GM21786 (cell line): ENCODE results near the gene LSM6.

Experiments
- ATAC-seq: cut with Tn5 transposase; IDR thresholded peaks from one replicate; pipeline ENCODE4 v1.9.1; 2021; ENCODE audit not compliant: unreplicated experiment

Gene LSM6

DNA sequence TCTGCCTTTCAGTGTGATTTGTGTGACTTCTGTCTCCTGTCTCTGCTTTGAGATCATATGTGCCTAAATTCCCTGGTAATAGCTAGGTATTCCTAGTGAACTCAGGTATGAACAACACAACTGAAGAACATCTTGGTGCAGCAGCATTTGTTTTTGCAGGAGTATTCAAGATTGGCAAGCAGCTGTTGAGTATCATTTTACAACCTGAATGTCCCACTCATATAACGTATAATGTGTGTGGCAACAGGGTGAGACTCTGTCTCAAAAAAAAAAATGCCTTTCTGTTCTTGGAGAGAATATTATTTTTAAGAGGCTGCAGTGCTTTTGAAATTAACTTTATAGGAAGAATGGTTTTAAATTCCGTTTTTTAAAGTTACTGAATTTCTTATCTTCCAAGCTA, 7.7 kb downstream of the LSM6 start:
- no peak for ATAC-seq

DNA sequence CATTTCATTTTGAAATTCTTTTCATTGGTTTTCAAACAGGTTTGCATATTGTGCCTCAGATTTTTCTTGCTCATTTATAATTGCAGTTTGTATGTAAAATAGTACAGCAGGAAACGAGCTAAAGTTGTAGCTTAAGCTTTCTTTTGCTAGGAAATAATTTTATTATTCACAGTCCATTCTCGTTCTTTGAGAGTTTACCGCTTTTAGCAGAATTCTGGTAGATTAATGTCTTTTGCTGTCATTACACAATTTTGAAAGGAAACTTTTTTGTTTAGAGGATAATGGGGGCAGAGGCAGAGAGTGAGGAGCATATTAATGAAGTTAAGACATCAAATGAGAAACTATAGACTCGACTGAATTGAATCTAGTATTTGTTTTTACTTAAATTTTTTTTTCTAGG, 10.5 kb downstream of the LSM6 start:
- ATAC-seq: no peak

DNA sequence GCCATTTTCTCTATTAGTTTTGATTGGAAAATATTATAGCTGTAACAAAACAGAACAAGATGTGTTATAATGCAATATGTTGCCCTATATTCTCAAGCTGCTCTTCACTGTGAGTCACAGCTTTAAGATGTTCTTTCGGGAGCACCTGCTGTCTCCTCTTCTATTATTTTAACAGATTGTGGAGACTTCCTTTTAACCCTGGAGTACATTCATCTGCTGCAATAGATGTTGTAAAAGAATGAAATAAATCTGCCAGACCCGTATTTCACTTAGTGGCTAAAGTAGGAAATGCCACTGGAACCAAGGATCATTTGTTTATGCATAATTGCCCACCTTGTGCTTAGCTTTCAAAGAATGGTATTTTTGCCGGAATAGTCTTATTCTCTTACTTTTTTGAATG, 11.1 kb downstream of the LSM6 start:
- no peak for ATAC-seq

DNA sequence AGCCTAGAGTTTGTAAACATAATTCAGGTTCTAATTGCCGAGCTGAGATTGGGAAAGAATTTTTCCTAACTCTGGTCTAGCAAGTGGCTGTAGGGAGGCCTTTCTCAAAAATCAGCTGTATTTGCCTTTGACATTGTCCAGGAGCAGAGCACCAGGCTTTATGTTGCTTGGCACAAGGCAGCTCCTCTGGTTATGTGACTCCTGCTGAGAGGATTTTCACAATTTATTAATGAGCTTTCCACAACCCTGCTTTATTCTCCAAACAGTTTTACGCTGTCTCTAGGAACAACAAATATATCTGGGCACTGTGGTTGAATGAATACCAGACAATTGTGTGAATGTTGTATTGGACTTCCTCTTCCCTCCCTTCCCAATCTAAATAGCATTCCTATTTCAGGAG, 14.9 kb downstream of the LSM6 start:
- ATAC-seq: no peak

DNA sequence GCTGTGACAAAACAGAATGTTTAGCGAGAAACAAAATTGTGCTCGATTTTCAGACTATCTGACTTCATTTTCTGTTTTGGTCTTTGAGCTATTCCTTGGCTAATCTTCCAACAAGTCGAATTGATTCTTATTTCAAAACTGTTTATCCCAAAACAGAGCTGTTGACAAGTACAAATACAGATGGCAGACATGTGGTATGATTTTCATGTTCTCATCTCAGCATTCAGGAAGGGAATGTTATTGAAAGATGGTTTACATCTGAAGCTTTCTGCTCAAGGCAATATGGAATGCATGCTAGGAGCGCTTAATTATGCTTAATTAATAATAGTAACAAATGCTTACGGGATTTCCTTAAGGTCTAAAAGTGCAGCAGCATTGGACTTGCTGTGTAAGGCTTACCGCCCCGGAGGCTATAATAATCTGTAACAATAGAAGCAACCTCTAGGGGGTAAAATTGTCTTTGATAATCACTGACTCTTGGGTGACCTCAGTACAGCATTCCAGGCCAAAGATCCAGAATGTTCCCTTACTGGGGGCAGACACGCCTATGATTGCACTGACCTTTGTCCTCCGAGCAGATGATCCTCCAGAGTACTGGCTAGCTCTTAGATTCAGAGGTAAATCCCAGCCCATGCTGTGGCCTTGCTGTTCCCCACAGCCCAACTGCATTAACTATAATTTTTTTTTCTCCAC, 16.4 kb downstream of the LSM6 start:
- no peak for ATAC-seq

DNA sequence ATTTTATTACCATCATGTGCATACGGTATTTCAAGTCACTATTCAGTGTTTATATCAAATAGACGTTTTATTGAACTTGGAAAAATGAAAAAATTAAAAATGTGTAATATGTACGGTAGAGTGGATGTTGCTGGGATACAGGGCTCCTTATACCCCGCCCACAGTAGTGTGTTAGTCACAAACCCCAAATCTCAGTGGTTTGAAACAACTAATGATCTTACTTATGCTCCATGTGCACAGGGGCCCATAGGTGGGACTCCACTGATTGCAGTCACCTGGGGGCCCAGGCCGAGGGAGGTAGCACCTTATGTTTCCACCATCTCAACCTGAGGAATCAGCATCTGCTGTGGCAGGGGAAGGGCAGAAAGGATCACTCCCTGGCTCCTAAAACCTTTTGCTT, 18.1 kb downstream of the LSM6 start:
- no peak for ATAC-seq

DNA sequence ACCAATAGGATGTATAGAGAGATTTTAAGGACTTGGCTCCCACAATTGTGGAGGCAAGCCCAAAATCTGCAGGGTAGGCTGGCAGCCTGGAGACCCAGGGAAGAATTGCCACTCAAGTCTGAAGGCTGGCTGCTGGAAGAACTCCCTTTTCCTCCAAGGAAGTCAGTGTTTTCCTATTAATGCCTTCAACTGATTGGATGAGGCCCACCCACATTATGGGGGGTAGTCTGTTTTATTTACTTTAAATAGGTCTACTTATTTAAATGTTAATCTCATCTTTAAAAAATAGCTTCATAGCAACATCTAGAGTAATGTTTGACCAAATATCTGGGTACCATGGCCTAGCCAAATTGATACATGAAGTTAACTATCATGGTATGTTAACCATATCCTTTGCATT, 18.7 kb downstream of the LSM6 start:
- no peak for ATAC-seq

DNA sequence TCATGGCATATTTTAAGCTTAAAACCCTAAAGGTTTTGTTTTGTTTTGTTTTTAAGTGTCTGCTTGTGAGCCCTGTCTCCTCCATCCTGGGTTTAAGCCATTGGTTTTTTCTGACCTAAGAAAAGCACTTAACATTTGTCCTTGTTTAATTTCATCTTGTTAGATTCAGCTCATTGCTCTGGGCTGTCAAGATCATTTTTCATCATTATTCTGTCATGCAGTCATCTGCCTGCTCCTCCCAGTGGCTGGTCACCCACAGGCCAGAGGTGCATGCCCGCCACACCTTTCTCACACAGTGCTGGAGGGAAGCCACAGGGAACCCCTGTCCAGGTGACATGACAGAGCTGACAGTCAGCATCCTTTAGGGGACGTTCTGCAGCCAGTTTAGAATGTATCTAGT, 27.1 kb downstream of the LSM6 start:
- no peak for ATAC-seq

DNA sequence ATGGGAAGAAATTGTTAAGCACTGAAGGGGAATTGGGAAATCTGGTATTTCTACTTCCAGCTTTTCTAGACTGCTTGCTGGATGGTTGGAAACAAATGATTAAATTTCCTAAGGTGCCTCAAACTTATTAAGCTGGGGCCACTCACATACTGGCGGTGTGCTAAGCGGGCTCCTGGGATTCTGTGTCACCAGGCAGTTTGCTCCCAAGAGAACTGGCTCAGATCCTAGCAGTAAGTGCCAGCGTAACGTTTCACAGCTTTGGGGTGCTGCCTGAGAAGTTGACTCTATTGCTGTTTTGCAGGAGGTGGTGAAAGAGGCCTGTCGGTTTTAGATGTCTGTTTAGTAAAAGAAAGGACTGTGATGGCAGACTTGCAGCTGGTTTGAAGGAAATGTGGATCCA, 31.9 kb downstream of the LSM6 start:
- no peak for ATAC-seq

DNA sequence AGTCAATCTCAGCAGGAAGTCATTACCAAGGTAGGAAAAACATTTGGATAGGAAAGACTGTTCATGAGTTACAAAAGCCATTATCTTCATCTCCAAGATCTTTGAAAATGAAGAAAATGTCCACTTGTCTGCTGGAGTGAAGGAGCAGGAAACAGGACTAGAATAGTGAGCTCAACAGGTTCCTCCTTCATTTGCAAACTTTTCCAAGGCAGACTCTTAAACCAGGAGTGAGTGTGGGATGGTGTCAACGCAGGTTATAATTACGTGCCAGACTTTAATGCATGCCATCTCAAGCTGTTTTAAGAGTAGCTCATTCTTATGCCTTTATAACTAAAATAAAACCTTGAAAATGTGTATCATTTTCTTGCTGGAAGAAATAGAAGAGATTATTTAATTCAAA, 35.4 kb downstream of the LSM6 start:
- no peak for ATAC-seq

DNA sequence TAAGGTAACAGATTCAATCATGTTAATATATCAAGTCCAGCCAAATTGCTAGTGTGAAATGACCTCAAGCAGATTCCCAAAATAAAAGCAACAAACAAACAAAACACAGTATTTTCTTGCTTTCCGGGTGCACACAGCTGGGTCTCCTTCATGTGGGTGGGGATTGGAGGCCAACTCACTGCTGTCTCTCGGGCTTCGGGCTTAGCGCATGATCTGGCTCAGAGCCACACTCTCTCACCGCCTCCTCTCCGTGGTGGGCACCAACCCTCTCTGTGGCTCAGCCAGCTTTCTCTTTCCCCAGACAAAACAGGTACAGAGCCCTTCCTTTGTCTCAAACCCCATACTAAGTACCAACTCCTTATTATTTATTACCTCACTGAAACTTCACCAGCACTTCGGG, 35.9 kb downstream of the LSM6 start:
- ATAC-seq: no peak

DNA sequence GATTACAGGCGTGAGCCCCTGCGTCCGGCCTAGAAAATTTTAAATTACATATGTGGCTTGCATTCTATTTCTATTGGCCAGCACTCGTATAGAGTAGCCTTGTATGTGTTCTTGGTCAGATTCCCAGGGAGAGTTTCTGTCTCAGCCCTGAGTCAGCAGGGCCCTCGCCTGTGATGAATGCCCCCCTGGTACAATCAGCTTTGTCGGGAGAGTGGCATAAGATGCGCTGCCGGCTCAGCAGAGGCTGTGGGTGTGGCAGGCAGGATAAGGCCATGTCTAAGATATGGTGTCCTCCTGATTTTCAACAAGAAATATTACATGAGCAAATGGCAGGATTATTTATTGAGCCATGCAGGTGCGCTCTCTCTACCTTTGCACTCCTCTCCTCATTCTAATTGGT, 37.3 kb downstream of the LSM6 start:
- no peak for ATAC-seq

DNA sequence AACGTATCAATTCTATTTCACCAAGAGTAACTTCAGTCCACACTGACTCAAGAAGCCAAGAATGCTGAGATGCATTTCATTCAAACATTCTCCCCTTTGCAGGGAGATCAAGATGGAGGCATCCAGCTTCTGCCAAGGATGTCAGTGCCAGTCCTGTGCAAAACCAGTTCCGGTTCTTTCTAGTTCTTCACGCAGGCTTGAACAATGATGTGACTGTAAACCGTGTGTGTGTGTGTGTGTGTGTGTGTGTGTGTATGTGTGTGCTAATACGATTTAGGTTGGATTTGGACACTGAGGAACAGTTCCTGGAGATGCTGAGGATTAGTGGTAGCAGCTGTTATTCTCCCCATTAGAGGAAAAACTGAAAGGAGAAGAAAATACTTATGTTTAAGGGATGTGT, 38.7 kb downstream of the LSM6 start, which contains the start of gene REELD1:
TSS of gene REELD1 (plus strand) at position 301 of the 400 bp plus-strand sequence. CDS start 2,415 bp downstream, outside the sequence.
- ATAC-seq: no peak

DNA sequence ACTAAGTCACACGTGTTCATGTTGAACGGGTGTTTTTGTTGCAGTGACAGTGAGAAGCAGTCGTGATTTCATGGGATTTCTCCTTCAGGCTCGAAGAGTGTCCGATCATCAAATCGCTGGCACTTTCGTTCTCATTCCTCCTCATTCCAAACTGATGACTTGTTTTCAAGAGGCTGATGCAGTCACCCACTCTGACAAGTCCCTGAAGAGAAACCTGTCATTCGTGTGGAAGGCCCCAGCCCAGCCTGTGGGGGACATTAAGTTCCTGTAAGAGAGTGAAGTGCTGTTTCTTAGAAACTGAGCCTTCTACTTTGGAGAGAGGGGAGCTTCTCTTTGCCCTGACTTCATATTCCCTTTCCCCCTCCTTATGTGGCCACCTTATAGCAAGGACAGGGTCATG, 46.8 kb downstream of the LSM6 start:
- ATAC-seq: no peak

DNA sequence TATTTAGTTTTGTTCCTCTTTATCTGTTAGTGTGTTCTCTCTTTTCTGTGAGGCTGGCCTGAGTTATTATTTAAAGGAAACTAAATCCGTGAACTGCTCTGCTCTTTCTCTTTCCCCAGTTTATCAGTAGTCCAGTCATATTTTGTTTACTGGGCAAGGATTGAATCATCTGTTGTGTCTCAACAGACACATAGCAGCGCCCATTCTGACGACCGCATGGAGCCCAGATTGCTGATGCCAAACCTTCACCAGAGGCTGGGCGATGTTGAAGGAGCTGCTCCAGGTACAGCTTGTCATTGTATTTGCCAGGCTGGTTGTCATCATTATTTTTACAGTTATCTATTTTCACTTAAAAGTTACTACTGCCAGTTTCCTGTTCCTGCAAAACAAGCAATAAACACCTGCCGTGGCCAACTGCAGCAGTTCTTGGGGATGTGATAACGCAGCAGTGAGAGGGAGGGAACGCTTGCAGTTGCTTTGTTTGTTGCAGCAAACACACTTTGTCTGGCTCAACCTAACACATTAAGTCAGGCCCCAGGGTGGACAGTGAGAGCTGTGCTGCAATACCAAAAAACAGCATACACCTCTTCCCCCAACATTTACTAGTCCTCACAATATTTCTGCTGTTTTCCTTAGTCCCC, 48.9 kb downstream of the LSM6 start:
- no peak for ATAC-seq

DNA sequence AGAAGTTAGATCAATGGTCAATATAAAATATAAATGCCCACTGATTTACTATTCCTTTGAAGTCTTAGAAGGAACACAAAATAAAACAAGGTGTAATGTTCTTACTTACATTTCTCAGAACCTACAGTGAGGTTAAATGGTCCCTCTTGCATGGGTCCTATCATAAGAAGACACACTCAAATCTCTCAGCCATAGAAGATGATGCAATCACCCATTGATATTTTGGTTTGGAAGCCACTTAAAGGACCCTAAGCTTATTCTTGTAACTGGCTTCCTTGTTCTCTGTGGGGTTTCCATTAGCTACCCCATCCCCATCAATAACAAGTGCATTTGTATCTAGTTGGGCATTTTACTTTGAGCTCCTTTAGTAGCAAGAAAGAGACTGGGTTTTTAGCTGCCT, 53.9 kb downstream of the LSM6 start:
- no peak for ATAC-seq

DNA sequence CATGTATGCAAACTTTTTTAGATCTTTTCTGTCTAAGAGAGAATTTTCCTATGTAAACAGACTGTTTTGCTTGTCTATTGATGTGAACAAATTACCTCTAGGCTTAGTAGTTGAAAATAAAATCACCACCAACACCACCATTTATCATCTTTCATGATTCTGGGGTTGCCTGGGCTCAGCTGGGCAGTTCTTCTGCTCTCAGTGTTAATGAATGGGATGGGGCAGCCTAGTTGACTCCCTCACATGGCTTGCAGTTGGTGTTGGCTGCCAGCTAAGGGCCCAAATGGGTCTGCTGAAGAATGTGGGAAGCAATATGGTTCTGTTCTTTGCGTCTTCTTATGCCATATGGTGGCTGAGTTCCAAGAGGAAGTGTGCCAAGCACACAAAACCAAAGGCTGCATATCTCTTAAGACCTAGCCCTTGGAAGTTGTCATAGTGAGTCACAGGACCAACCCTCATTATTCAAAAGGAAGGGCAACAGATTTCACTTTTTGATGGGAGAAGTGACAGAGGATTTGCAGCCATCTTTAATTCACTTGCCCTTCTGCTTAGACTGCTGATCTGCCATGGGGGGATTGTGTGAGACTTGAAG, 56.7 kb downstream of the LSM6 start:
- no peak for ATAC-seq

DNA sequence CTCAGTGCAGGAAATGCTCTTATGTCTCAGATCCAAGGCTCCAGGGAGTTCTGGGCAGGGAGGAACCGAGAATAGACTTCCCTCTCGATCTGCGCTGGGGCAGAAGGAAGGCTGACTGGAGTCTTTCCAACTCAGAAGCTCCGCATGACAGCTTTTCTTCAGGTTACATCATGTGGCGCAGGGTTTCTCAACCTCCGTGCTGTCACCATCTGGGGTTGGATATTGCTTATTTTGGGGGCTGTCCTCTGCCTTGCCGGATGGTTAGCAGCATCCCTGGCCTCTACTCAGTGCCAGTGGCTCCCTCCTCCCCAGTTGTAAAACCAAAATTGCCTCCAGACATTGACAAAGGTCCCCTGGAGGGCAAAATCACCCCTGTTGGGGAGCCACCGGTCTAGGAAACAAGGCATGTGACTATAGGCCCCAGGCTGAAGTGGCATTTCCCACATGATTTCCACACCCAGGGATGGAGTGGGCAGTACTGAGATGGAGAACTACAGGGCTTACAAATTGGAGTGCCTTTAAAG, 60.2 kb downstream of the LSM6 start:
- no peak for ATAC-seq

DNA sequence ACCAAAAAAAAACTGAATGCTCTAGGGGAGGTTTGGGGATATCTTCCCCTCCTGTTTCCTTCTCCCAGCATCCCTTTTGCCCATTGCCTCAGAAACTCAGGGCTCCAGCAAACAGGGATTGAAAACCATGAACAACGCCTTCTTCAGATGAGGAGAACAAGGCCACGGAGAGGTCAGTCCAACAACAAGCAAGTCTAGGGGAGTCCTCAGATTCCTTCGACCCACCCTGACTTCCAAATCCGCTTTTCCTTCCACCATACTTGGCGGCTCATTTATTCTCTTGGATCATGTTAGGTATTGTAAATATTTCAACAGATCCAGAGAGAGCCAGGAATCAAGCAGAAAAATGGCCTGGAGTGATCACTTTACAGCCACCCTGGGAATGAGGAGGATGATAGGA, 60.7 kb downstream of the LSM6 start:
- no peak for ATAC-seq

DNA sequence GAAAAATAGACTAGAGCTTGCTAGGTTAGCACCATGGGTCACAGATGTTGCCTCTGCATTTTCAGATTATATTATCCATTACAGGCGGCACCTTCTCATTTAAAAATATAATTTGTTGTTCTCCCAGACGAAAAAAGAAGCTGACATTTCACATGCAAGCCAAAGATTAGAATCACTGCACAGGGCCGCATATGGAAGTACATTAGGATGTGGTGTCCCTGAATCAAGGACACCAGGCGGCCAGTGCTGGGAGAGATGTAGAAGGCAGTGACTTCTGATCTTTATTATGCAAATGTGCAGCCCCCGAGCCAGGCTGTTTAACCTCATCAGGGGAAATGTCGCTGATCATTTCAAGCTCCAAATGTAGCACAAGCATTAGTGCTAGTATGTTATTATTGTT, 61.6 kb downstream of the LSM6 start:
- ATAC-seq: no peak

DNA sequence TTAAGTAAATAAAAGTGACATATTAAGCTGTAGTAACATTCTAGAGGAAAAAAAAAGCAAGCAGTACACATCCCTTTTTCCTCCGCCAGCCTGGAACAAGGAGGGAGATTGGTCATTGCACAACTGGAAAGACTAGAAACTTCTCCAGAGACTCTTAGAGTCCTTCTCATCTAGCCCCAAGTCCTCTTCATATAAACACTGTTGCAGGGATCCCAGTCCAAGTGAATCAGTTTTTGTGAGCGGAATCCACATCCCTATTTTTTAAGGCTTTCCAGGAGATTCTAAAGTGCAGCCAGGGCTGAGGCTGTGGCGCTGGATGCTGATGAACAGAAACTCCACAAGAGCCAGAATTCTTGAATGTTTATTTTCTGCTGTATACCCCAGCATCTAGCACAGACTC, 62.6 kb downstream of the LSM6 start:
- no peak for ATAC-seq
